Right lobe of liver (tissue), 6 donors: ENCODE results near the gene MEOX1. TPM values are rescaled to one million over a fixed set of nuclear protein-coding genes. Genes with fewer than 3 reads are reported as not detected.
"Not testable (repeated sequence)": the region's sequence is repeated elsewhere in the genome, so short reads cannot be mapped to it uniquely, and the experiment has no call there.

Experiments
- ATAC-seq, 4 donors: fragments of 200-7000 bp; cut with Tn5 transposase; one replicate each; pipeline ENCODE4 v1.9.1; 2020; ENCODE audit warnings: mild to moderate bottlenecking in 4 of 4, moderate library complexity in 4 of 4
- DNase-seq, 3 donors: peaks; one replicate each; pipeline ENCODE4 v3.0.0-alpha.2; 2020
- H3K27ac ChIP-seq, 3 donors: fragments of 200-600 bp; one replicate each; pipeline ENCODE4 v1.8.0; 2022
- H3K27me3 ChIP-seq, 2 donors: fragments of 200-600 bp; one replicate each; pipeline ENCODE4 v1.8.0; 2022
- H3K36me3 ChIP-seq, 4 donors: fragments of 200-600 bp; sonication (generic) in 1 of 4; one replicate each; pipeline versions ENCODE4 v1.5.1 to v1.8.0; 2017 to 2022; ENCODE audit warnings: control low read depth in 1 of 4
- H3K4me1 ChIP-seq, 4 donors: fragments of 200-600 bp; sonication (generic) in 1 of 4; one replicate each; pipeline versions ENCODE4 v1.5.1 to v1.8.0; 2017 to 2022; ENCODE audit warnings: control low read depth in 1 of 4
- H3K4me3 ChIP-seq, 3 donors: fragments of 200-600 bp; one replicate each; pipeline ENCODE4 v1.8.0; 2022
- H3K9me3 ChIP-seq, 4 donors: fragments of 200-600 bp; sonication (generic) in 1 of 4; one replicate each; pipeline versions ENCODE4 v1.5.1 to v1.8.0; 2017 to 2022; ENCODE audit warnings: control low read depth in 1 of 4
- CTCF ChIP-seq, 4 donors: fragments of 200-600 bp in 3 of 4; fragments of 450-650 bp in 1 of 4; IDR thresholded peaks; one replicate each; pipeline versions ENCODE4 v1.5.1 to v1.8.0; 2016 to 2022; ENCODE audit warnings: antibody characterized with exemption in 4 of 4, mild to moderate bottlenecking in 2 of 4
- POLR2A ChIP-seq: fragments of 450-650 bp; IDR thresholded peaks from one replicate; pipeline ENCODE4 v1.6.1; 2017; ENCODE audit warnings: antibody characterized with exemption, mild to moderate bottlenecking
- WGBS: methylation state at CpG from one replicate; pipeline ENCODE4 v1.1.6; 2018; ENCODE audit warnings: low coverage, low lambda C conversion rate; ENCODE audit not compliant: insufficient coverage; ENCODE audit errors: missing lambda C conversion rate; 5-methylcytosine and 5-hydroxymethylcytosine counted together
- intact Hi-C, 2 donors: fragments of 100-400 bp; cut with DNase I; formaldehyde crosslinking; loops; one replicate each; pipeline versions ENCODE4 v1.11.2 to v1.14.1; 2022
- total RNA-seq, 6 experiments: library from RNA; depleted of rRNA in 2 of 6; stranded (reverse); fragments of >200 nt in 2 of 6; fragmentation: NEBNext Ultra II Directional in 3 of 6; extraction: Animal tissue kit (Norgen Biotek cat#: 25700) in 3 of 6; gene quantifications; one replicate each; pipeline versions ENCODE4 v1.1.0 to v1.2.4, GENCODE V29; 2016 to 2023
- donor health status: DM: no; HTN: yes; CAD: no.
- donor health status: DM: no; HTN: no; CAD: no.
- donor health status: DM: no; HTN: no; CAD: no.
- donor health status: DM: no; HTN: yes; CAD: no.
- donor health status: DM: no; HTN: yes; CAD: no.

Gene MEOX1
- total RNA-seq, 6 experiments from 2014 or later = 0.11 TPM; not detected in 5

GRCh38 chr17:43608313-43608712, 53.4 kb downstream of the MEOX1 start:
- DNase-seq = no peak

GRCh38 chr17:43604549-43604948, 57.2 kb downstream of the MEOX1 start:
- DNase-seq = no peak
- intact Hi-C loops = no loop called here

More at GRCh38 chr17:43608313-43608712, 53.4 kb downstream of the MEOX1 start:
- TF ChIP-seq CTCF (IDR thresholded peaks at IDR 0.05) (no peak), POLR2A (no peak)
- H3K4me3 ChIP-seq = no peak overlapping the region
- no peaks in the 10 kb centered on the region for H3K36me3 ChIP-seq
- H3K27me3 ChIP-seq = no peaks in the 10 kb centered on the region
- no peaks in the 10 kb centered on the region for H3K4me1 ChIP-seq
- intact Hi-C loops = no loop called here
- no peak for ATAC-seq
- H3K9me3 ChIP-seq = no peaks in the 10 kb centered on the region
- 86% methylated on average over 1 of the region's 1 CpG for WGBS
- no peak overlapping the region for H3K27ac ChIP-seq

GRCh38 chr17:43603321-43603720, 58.4 kb downstream of the MEOX1 start:
- Histone ChIP-seq H3K4me3 (no peak overlapping the region), H3K27ac (no peak overlapping the region), H3K36me3 (no peaks in the 10 kb centered on the region), H3K4me1 (no peaks in the 10 kb centered on the region), H3K9me3 (no peaks in the 10 kb centered on the region), H3K27me3 (no peaks in the 10 kb centered on the region)
- no CpG with 5 or more reads among the region's 1 CpG for WGBS
- ATAC-seq (no peak), DNase-seq (no peak)
- TF ChIP-seq POLR2A = no peak
- TF ChIP-seq CTCF (IDR thresholded peaks at IDR 0.05) = no peak
- intact Hi-C loops = no loop called here

More at GRCh38 chr17:43604549-43604948, 57.2 kb downstream of the MEOX1 start:
- Histone ChIP-seq H3K27me3 (no peaks in the 10 kb centered on the region), H3K4me3 (no peak overlapping the region), H3K4me1 (no peaks in the 10 kb centered on the region), H3K9me3 (no peaks in the 10 kb centered on the region), H3K36me3 (no peaks in the 10 kb centered on the region), H3K27ac (no peak overlapping the region)
- WGBS = 50% methylated on average over 1 of the region's 1 CpG
- TF ChIP-seq POLR2A (no peak), CTCF (IDR thresholded peaks at IDR 0.05) (no peak)
- no peak for ATAC-seq

GRCh38 chr17:43602556-43602955, 59.2 kb downstream of the MEOX1 start:
- H3K4me3 ChIP-seq, H3K9me3 ChIP-seq, H3K27me3 ChIP-seq, H3K36me3 ChIP-seq, DNase-seq, ATAC-seq, H3K4me1 ChIP-seq, H3K27ac ChIP-seq, intact Hi-C loops: not testable (repeated sequence)
- 92% methylated on average over 3 of the region's 4 CpGs for WGBS

GRCh38 chr17:43601280-43602039, 60.3 kb downstream of the MEOX1 start:
- no peaks in the 10 kb centered on the region for H3K36me3 ChIP-seq
- H3K27me3 ChIP-seq = no peaks in the 10 kb centered on the region
- TF ChIP-seq POLR2A = no peak
- no peak for TF ChIP-seq CTCF (IDR thresholded peaks at IDR 0.05)
- no peak for DNase-seq
- H3K4me1 ChIP-seq = no peaks in the 10 kb centered on the region
- no peaks in the 10 kb centered on the region for H3K9me3 ChIP-seq
- 72% methylated on average over 10 of the region's 10 CpGs for WGBS
- no peak overlapping the region for H3K4me3 ChIP-seq
- no peak for ATAC-seq
- H3K27ac ChIP-seq = no peak overlapping the region
- intact Hi-C loops = no loop called here
